ENCODE data around the gene BSND.
A peak's percentile ranks its signal among the peaks of the same experiment; 100 is the strongest.

BSND gene

GRCh38 chr1:55038974-55039341, 40.2 kb downstream of the BSND start:
- Histone ChIP-seq H3K9me3 (ENCODE audit: control insufficient read depth, insufficient read depth, low read depth, low read length) (no peaks in the 10 kb centered on the region), H3K4me1 (ENCODE audit: control insufficient read depth, insufficient read depth, low read length) (no peaks in the 10 kb centered on the region), H3K36me3 (ENCODE audit: control insufficient read depth in 2 of 2, insufficient read depth in 1 of 2, low read length in 2 of 2) (no peaks in the 10 kb centered on the region), H3K27ac (ENCODE audit: extremely low read depth, low read depth, low read length) (no peak overlapping the region), H3K4me3 (ENCODE audit: low read depth, low read length) (no peak overlapping the region)
- no peak for TF ChIP-seq ZNF561 (tag by site-specific recombination; IDR thresholded peaks at IDR 0.05; ENCODE audit: borderline replicate concordance)
- 0 out of 2 replicates have a peak, but pooled peaks have one; percentile 10 for TF ChIP-seq ZFHX2 (tag by site-specific recombination; conservative IDR thresholded peaks at IDR 0.05)
- TF ChIP-seq ZBTB49 (tag by site-specific recombination; IDR thresholded peaks at IDR 0.05; ENCODE audit: low read depth): no peak
- TF ChIP-seq, protein P1, sequence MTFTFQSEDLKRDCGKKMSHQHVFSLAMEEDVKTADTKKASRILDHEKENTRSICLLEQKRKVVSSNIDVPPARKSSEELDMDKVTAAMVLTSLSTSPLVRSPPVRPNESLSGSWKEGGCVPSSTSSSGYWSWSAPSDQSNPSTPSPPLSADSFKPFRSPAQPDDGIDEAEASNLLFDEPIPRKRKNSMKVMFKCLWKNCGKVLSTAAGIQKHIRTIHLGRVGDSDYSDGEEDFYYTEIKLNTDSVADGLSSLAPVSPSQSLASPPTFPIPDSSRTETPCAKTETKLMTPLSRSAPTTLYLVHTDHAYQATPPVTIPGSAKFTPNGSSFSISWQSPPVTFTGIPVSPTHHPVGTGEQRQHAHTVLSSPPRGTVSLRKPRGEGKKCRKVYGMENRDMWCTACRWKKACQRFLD (tag by site-specific recombination; IDR thresholded peaks at IDR 0.05): no peak
- POLR2A ChIA-PET: no interaction called here
- CTCF ChIA-PET: interaction anchor here (0.6 kb wide), 1 partner anchor 1898 kb away, joined by 5 read pairs; no protein-coding TSS in a partner anchor

DNA sequence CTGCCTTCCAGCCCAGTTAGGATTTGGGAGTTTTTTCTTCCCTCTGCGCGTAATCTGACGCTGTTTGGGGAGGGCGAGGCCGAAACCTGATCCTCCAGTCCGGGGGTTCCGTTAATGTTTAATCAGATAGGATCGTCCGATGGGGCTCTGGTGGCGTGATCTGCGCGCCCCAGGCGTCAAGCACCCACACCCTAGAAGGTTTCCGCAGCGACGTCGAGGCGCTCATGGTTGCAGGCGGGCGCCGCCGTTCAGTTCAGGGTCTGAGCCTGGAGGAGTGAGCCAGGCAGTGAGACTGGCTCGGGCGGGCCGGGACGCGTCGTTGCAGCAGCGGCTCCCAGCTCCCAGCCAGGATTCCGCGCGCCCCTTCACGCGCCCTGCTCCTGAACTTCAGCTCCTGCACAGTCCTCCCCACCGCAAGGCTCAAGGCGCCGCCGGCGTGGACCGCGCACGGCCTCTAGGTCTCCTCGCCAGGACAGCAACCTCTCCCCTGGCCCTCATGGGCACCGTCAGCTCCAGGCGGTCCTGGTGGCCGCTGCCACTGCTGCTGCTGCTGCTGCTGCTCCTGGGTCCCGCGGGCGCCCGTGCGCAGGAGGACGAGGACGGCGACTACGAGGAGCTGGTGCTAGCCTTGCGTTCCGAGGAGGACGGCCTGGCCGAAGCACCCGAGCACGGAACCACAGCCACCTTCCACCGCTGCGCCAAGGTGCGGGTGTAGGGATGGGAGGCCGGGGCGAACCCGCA, 40.8 kb downstream of the BSND start, which contains the start of gene PCSK9:
Gene PCSK9 (plus strand): TSS at position 207 of the 741 bp plus-strand sequence. CDS start 290 bp downstream, at position 497.
- no peaks in the 10 kb centered on the region for H3K4me1 ChIP-seq (ENCODE audit: control insufficient read depth, insufficient read depth, low read length)
- no peaks in the 10 kb centered on the region for H3K36me3 ChIP-seq (ENCODE audit: control insufficient read depth in 2 of 2, insufficient read depth in 1 of 2, low read length in 2 of 2)
- POLR2A ChIA-PET: interaction anchor here (0.5 kb wide), 1 partner anchor 43 kb away, joined by 4 read pairs; no protein-coding TSS in a partner anchor
- no peaks in the 10 kb centered on the region for H3K9me3 ChIP-seq (ENCODE audit: control insufficient read depth, insufficient read depth, low read depth, low read length)
- TF ChIP-seq KLF1 (tag by site-specific recombination; IDR thresholded peaks at IDR 0.05): peak; percentile 55
- TF ChIP-seq ZNF221 (tag by site-specific recombination; IDR thresholded peaks at IDR 0.05; ENCODE audit: borderline replicate concordance): no peak
- H3K4me3 ChIP-seq (ENCODE audit: low read depth, low read length): peak within 1 kb of the TSS; percentile 16
- CTCF ChIA-PET: no interaction called here
- H3K27ac ChIP-seq (ENCODE audit: extremely low read depth, low read depth, low read length): no peak within 1 kb of the TSS

DNA sequence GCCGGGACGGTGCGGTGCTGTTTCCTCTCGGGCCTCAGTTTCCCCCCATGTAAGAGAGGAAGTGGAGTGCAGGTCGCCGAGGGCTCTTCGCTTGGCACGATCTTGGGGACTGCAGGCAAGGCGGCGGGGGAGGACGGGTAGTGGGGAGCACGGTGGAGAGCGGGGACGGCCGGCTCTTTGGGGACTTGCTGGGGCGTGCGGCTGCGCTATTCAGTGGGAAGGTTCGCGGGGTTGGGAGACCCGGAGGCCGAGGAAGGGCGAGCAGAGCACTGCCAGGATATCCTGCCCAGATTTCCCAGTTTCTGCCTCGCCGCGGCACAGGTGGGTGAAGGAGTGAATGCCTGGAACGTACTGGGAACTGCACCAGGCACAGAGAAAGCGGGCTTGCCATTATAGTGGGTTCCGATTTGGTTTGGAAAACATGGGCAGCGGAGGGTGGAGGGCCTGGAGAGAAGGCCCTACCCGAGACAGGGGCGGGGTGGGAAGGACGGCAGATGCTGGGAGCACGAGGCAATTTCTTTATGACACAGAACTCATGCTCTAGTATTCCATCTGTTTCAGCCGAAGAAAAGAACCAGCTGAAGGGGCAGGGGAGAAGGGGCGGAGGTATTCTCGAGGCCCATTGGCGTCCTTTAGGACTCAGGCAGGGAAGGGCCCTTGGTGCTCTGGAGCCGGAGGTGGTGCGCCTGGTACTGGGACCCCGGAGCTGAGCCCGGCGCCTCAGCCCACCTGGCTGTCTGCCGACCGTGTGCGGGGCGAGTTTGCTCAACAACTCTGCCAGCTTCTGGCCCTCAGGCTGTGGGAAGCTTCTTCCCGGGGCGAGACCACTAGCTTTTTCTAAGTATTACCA, 41.6 kb downstream of the BSND start:
- ChIA-PET POLR2A (interaction anchor here (0.5 kb wide), 1 partner anchor 44 kb away, joined by 4 read pairs; no protein-coding TSS in a partner anchor), CTCF (interaction anchor here (0.6 to 1.3 kb wide), 2 partner anchors 18 to 95 kb away, joined by 3 to 7 read pairs; no protein-coding TSS in a partner anchor)
- Histone ChIP-seq H3K36me3 (ENCODE audit: control insufficient read depth in 2 of 2, insufficient read depth in 1 of 2, low read length in 2 of 2) (no peaks in the 10 kb centered on the region), H3K9me3 (ENCODE audit: control insufficient read depth, insufficient read depth, low read depth, low read length) (no peaks in the 10 kb centered on the region), H3K27ac (ENCODE audit: extremely low read depth, low read depth, low read length) (no peak overlapping the region), H3K4me3 (ENCODE audit: low read depth, low read length) (no peak overlapping the region; the same call in 1 of the 2 replicates), H3K4me1 (ENCODE audit: control insufficient read depth, insufficient read depth, low read length) (no peaks in the 10 kb centered on the region)
- no peak for TF ChIP-seq SP3 (tag by site-specific recombination; IDR thresholded peaks at IDR 0.05)
- TF ChIP-seq ZBTB48 (tag by site-specific recombination; IDR thresholded peaks at IDR 0.05): no peak
- TF ChIP-seq ZNF169 (tag by site-specific recombination; IDR thresholded peaks at IDR 0.05): no peak
- no peak for TF ChIP-seq ZNF792 (tag by site-specific recombination; IDR thresholded peaks at IDR 0.05)
- TF ChIP-seq ZNF146 (tag by site-specific recombination; IDR thresholded peaks at IDR 0.05): no peak
- no peak for TF ChIP-seq ZIC2 (tag by site-specific recombination; IDR thresholded peaks at IDR 0.05)
- TF ChIP-seq, protein P2, sequence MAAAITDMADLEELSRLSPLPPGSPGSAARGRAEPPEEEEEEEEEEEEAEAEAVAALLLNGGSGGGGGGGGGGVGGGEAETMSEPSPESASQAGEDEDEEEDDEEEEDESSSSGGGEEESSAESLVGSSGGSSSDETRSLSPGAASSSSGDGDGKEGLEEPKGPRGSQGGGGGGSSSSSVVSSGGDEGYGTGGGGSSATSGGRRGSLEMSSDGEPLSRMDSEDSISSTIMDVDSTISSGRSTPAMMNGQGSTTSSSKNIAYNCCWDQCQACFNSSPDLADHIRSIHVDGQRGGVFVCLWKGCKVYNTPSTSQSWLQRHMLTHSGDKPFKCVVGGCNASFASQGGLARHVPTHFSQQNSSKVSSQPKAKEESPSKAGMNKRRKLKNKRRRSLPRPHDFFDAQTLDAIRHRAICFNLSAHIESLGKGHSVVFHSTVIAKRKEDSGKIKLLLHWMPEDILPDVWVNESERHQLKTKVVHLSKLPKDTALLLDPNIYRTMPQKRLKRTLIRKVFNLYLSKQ (tag by site-specific recombination; IDR thresholded peaks at IDR 0.05; ENCODE audit: borderline replicate concordance): no peak
- TF ChIP-seq, protein P3, sequence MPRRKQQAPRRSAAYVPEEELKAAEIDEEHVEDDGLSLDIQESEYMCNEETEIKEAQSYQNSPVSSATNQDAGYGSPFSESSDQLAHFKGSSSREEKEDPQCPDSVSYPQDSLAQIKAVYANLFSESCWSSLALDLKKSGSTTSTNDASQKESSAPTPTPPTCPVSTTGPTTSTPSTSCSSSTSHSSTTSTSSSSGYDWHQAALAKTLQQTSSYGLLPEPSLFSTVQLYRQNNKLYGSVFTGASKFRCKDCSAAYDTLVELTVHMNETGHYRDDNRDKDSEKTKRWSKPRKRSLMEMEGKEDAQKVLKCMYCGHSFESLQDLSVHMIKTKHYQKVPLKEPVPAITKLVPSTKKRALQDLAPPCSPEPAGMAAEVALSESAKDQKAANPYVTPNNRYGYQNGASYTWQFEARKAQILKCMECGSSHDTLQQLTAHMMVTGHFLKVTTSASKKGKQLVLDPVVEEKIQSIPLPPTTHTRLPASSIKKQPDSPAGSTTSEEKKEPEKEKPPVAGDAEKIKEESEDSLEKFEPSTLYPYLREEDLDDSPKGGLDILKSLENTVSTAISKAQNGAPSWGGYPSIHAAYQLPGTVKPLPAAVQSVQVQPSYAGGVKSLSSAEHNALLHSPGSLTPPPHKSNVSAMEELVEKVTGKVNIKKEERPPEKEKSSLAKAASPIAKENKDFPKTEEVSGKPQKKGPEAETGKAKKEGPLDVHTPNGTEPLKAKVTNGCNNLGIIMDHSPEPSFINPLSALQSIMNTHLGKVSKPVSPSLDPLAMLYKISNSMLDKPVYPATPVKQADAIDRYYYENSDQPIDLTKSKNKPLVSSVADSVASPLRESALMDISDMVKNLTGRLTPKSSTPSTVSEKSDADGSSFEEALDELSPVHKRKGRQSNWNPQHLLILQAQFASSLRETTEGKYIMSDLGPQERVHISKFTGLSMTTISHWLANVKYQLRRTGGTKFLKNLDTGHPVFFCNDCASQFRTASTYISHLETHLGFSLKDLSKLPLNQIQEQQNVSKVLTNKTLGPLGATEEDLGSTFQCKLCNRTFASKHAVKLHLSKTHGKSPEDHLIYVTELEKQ (tag by site-specific recombination; IDR thresholded peaks at IDR 0.05; ENCODE audit: borderline replicate concordance): no peak
- TF ChIP-seq MEIS1 (CRISPR knock-in tag; IDR thresholded peaks at IDR 0.05; ENCODE audit: borderline replicate concordance): no peak
- no peak for TF ChIP-seq ZNF223 (tag by site-specific recombination; IDR thresholded peaks at IDR 0.05)
- TF ChIP-seq ZNF530 (tag by site-specific recombination; IDR thresholded peaks at IDR 0.05; ENCODE audit: low read depth): no peak
- no peak for TF ChIP-seq ZBTB26 (tag by site-specific recombination; optimal IDR thresholded peaks at IDR 0.05)

Measured in HEK293 (cell line).